ENCODE data around the gene CD27. TPM values are rescaled to one million over a fixed set of nuclear protein-coding genes. Genes with fewer than 3 reads are reported as not detected.

The CD27 gene
- total and polyA plus RNA-seq, 2 of the 13 experiments (the other 11 are each of a cell fraction or from before 2014, with no cell fraction given), result 0.12 TPM; not detected in 1

DNA sequence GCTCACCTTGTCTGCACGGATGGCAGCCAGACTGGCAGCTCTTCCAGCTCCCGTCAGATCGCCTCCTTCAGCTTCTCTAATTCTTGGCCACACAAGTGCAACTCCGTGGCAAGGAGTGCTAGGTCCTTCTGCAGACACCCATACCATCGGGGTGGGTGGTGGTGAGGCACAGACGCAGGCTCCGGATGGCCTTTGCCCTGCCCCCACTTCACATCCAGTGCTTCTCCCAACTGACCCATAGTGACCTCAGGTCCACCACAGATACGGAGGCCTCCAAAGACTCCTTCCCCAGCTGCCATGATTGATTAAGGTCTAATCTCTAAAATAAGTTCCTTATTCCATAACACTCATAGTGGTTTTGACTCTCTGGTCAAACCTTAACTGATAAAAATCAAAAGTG lies 19.9 kb upstream of the CD27 start (continued):
- TF ChIP-seq MAZ (IDR thresholded peaks at IDR 0.05; ENCODE audit: borderline replicate concordance, low read depth, low read length), result no peak
- TF ChIP-seq MAZ (CRISPR knock-in tag; IDR thresholded peaks at IDR 0.05; ENCODE audit: low read depth), result no peak
- TF ChIP-seq ZNF850 (CRISPR knock-in tag; conservative IDR thresholded peaks at IDR 0.05), result no peak
- TF ChIP-seq PTBP1 (IDR thresholded peaks at IDR 0.05; ENCODE audit: low read depth, low read length, poor library complexity, severe bottlenecking), result no peak
- no peak for TF ChIP-seq HMG20B (CRISPR knock-in tag; conservative IDR thresholded peaks at IDR 0.05)
- no peak for TF ChIP-seq ZNF143 (CRISPR knock-in tag; IDR thresholded peaks at IDR 0.05)
- TF ChIP-seq ZBTB7B (CRISPR knock-in tag; IDR thresholded peaks at IDR 0.05), result no peak
- TF ChIP-seq ZSCAN25 (CRISPR knock-in tag; IDR thresholded peaks at IDR 0.05), result no peak
- TF ChIP-seq, protein P1, sequence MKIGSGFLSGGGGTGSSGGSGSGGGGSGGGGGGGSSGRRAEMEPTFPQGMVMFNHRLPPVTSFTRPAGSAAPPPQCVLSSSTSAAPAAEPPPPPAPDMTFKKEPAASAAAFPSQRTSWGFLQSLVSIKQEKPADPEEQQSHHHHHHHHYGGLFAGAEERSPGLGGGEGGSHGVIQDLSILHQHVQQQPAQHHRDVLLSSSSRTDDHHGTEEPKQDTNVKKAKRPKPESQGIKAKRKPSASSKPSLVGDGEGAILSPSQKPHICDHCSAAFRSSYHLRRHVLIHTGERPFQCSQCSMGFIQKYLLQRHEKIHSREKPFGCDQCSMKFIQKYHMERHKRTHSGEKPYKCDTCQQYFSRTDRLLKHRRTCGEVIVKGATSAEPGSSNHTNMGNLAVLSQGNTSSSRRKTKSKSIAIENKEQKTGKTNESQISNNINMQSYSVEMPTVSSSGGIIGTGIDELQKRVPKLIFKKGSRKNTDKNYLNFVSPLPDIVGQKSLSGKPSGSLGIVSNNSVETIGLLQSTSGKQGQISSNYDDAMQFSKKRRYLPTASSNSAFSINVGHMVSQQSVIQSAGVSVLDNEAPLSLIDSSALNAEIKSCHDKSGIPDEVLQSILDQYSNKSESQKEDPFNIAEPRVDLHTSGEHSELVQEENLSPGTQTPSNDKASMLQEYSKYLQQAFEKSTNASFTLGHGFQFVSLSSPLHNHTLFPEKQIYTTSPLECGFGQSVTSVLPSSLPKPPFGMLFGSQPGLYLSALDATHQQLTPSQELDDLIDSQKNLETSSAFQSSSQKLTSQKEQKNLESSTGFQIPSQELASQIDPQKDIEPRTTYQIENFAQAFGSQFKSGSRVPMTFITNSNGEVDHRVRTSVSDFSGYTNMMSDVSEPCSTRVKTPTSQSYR (CRISPR knock-in tag; IDR thresholded peaks at IDR 0.05; ENCODE audit: borderline replicate concordance), result no peak
